ENCODE measurements around the gene PRPF8. TPM values are rescaled to one million over a fixed set of nuclear protein-coding genes. Genes with fewer than 3 reads are reported as not detected.

PRPF8 gene
- total and polyA plus RNA-seq, 2 donors (not counting 1 experiment from before 2014, with no cell fraction given), result 177 to 423 TPM

- Histone ChIP-seq H3K4me2 (replicated peaks; ENCODE audit: low read depth, low read length, poor library complexity, severe bottlenecking) (peak within 1 kb of the TSS; percentile 98), H3K79me2 (ENCODE audit: control insufficient read depth, insufficient read depth, low read length) (no peaks in the 10 kb centered on the region), H3K9ac (ENCODE audit: low read length) (peak within 1 kb of the TSS; percentile 68), H2AFZ (ENCODE audit: insufficient read depth, low read depth, low read length, poor library complexity, severe bottlenecking) (peak within 1 kb of the TSS; percentile 88), H3K27ac (ENCODE audit: low read length in 2 of 2) (peak within 1 kb of the TSS in 1 of 2 donors; percentile 37), H3K27me3 (replicated peaks in 1 of 4; ENCODE audit: control extremely low read depth in 1 of 4, control insufficient read depth in 3 of 4, insufficient read depth in 4 of 4, low read length in 3 of 4) (no peaks in the 10 kb centered on the region), H3K36me3 (replicated peaks in 1 of 2; ENCODE audit: control extremely low read depth in 1 of 2, control insufficient read depth in 1 of 2, extremely low read depth in 1 of 2, insufficient read depth in 2 of 2, low read length in 1 of 2) (peaks cover 0 to 48% of the 10 kb centered on the region in 2 experiments), H3K4me3 (ENCODE audit: control extremely low read depth in 1 of 5, extremely low read depth in 1 of 5, insufficient read depth in 1 of 5, low read depth in 2 of 5, low read length in 4 of 5) (peak within 1 kb of the TSS in 4 of 5 experiments; percentile 47 to 75 (median 60)), H4K20me1 (ENCODE audit: control insufficient read depth, insufficient read depth, low read length, poor library complexity, severe bottlenecking) (peaks cover 26% of the 10 kb centered on the region), H3K9me3 (ENCODE audit: control extremely low read depth in 1 of 3, control insufficient read depth in 2 of 3, insufficient read depth in 1 of 3, low read length in 2 of 3) (no peaks in the 10 kb centered on the region), H3K4me1 (ENCODE audit: control insufficient read depth in 2 of 2, insufficient read depth in 2 of 2, low read length in 2 of 2) (peaks cover 18 to 29% of the 10 kb centered on the region in 2 donors)
- TF ChIP-seq CTCF (IDR thresholded peaks at IDR 0.05) (no peak), EZH2 (IDR thresholded peaks at IDR 0.05; ENCODE audit: borderline replicate concordance, insufficient read depth, low read depth, low read length, poor library complexity, severe bottlenecking) (no peak)
- Mint-ChIP-seq H3K9me3 (ENCODE audit: insufficient read depth) (no peaks in the 10 kb centered on the region), H3K4me3 (peak within 1 kb of the TSS; percentile 79), H3K4me1 (peaks cover 22% of the 10 kb centered on the region), H3K27me3 (no peaks in the 10 kb centered on the region), H3K27ac (peak within 1 kb of the TSS; percentile 75)
- peak; percentile 47 for DNase-seq
- intact Hi-C loops (cut with micrococcal nuclease), result loop anchor here (1.0 to 5.0 kb wide), 6 partner anchors 19 to 393 kb away; partner anchors contain the start of genes INPP5K and PRPF8
- ChIA-PET CTCF (interaction anchor here (0.6 to 7.8 kb wide), 16 partner anchors 9 to 300 kb away, joined by 3 to 135 read pairs (median 5); partner anchors contain the start of genes PRPF8 and SLC43A2), POLR2A (interaction anchor here (0.8 to 4.1 kb wide), 10 partner anchors 9 to 133 kb away, joined by 3 to 77 read pairs (median 6); partner anchors contain the start of genes INPP5K and SLC43A2)
- no peak for ATAC-seq (ENCODE audit: low read depth)
- WGBS (ENCODE audit: insufficient coverage), result 55% methylated on average over 16 of the region's 23 CpGs
Observed at GRCh38 chr17:1649844-1650501, 34.7 kb downstream of the PRPF8 start, which contains the start of gene RILP. Gene RILP (minus strand): TSS chr17:1649866. CDS start chr17:1649804, 62 bp downstream.

Data from B cell (primary cell).